ENCODE data around the gene SPTB. TPM values are rescaled to one million over a fixed set of nuclear protein-coding genes. Genes with fewer than 3 reads are reported as not detected.

SPTB gene
- total and polyA plus RNA-seq, 10 of the 15 experiments (the other 5 are each of a cell fraction or from before 2014, with no cell fraction given): under 0.01 to 0.04 (median 0.02) TPM; not detected in 4

DNA sequence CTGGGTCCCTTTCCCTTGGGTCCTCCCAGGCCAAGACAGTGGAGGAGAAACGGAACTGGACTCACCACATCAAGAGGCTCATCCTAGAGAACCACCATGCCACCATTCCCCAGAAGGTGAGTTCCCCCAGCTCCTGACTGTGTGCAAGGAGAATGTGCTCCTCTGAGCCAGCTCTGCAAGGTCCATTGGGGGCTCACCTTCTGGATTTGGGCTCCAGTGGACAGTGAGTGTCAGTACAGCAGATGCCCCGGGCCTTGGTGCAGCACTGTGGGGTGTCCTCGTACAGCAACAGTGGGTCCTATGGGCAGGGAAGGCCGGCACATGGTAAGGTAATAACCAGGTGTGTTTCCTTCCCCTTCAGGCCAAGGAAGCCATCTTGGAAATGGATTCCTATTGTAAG is 147.6 kb downstream of the SPTB start:
- no peak overlapping the region for H3K27ac ChIP-seq (ENCODE audit: control insufficient read depth, insufficient read depth)
- TF ChIP-seq, protein P1, sequence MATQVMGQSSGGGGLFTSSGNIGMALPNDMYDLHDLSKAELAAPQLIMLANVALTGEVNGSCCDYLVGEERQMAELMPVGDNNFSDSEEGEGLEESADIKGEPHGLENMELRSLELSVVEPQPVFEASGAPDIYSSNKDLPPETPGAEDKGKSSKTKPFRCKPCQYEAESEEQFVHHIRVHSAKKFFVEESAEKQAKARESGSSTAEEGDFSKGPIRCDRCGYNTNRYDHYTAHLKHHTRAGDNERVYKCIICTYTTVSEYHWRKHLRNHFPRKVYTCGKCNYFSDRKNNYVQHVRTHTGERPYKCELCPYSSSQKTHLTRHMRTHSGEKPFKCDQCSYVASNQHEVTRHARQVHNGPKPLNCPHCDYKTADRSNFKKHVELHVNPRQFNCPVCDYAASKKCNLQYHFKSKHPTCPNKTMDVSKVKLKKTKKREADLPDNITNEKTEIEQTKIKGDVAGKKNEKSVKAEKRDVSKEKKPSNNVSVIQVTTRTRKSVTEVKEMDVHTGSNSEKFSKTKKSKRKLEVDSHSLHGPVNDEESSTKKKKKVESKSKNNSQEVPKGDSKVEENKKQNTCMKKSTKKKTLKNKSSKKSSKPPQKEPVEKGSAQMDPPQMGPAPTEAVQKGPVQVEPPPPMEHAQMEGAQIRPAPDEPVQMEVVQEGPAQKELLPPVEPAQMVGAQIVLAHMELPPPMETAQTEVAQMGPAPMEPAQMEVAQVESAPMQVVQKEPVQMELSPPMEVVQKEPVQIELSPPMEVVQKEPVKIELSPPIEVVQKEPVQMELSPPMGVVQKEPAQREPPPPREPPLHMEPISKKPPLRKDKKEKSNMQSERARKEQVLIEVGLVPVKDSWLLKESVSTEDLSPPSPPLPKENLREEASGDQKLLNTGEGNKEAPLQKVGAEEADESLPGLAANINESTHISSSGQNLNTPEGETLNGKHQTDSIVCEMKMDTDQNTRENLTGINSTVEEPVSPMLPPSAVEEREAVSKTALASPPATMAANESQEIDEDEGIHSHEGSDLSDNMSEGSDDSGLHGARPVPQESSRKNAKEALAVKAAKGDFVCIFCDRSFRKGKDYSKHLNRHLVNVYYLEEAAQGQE (IDR thresholded peaks at IDR 0.05; ENCODE audit: low read depth, low read length): no peak
- TF ChIP-seq, protein P2, sequence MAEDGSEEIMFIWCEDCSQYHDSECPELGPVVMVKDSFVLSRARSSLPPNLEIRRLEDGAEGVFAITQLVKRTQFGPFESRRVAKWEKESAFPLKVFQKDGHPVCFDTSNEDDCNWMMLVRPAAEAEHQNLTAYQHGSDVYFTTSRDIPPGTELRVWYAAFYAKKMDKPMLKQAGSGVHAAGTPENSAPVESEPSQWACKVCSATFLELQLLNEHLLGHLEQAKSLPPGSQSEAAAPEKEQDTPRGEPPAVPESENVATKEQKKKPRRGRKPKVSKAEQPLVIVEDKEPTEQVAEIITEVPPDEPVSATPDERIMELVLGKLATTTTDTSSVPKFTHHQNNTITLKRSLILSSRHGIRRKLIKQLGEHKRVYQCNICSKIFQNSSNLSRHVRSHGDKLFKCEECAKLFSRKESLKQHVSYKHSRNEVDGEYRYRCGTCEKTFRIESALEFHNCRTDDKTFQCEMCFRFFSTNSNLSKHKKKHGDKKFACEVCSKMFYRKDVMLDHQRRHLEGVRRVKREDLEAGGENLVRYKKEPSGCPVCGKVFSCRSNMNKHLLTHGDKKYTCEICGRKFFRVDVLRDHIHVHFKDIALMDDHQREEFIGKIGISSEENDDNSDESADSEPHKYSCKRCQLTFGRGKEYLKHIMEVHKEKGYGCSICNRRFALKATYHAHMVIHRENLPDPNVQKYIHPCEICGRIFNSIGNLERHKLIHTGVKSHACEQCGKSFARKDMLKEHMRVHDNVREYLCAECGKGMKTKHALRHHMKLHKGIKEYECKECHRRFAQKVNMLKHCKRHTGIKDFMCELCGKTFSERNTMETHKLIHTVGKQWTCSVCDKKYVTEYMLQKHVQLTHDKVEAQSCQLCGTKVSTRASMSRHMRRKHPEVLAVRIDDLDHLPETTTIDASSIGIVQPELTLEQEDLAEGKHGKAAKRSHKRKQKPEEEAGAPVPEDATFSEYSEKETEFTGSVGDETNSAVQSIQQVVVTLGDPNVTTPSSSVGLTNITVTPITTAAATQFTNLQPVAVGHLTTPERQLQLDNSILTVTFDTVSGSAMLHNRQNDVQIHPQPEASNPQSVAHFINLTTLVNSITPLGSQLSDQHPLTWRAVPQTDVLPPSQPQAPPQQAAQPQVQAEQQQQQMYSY (CRISPR knock-in tag; IDR thresholded peaks at IDR 0.05): no peak
- TF ChIP-seq SMAD1 (IDR thresholded peaks at IDR 0.05; ENCODE audit: low read depth, partially characterized antibody): no peak
- TF ChIP-seq, protein P3, sequence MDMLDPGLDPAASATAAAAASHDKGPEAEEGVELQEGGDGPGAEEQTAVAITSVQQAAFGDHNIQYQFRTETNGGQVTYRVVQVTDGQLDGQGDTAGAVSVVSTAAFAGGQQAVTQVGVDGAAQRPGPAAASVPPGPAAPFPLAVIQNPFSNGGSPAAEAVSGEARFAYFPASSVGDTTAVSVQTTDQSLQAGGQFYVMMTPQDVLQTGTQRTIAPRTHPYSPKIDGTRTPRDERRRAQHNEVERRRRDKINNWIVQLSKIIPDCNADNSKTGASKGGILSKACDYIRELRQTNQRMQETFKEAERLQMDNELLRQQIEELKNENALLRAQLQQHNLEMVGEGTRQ (IDR thresholded peaks at IDR 0.05; ENCODE audit: borderline replicate concordance, low read depth, low read length): no peak
- no peak for TF ChIP-seq YBX1 (IDR thresholded peaks at IDR 0.05)
- TF ChIP-seq SMC3 (IDR thresholded peaks at IDR 0.05; ENCODE audit: borderline replicate concordance, low read length): no peak
- TF ChIP-seq, protein P4, sequence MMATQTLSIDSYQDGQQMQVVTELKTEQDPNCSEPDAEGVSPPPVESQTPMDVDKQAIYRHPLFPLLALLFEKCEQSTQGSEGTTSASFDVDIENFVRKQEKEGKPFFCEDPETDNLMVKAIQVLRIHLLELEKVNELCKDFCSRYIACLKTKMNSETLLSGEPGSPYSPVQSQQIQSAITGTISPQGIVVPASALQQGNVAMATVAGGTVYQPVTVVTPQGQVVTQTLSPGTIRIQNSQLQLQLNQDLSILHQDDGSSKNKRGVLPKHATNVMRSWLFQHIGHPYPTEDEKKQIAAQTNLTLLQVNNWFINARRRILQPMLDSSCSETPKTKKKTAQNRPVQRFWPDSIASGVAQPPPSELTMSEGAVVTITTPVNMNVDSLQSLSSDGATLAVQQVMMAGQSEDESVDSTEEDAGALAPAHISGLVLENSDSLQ (IDR thresholded peaks at IDR 0.05): no peak
- no peak for TF ChIP-seq IKZF2 (IDR thresholded peaks at IDR 0.05)
- TF ChIP-seq CHD1 (IDR thresholded peaks at IDR 0.05; ENCODE audit: low read depth, low read length): no peak
- TF ChIP-seq POU2F2 (IDR thresholded peaks at IDR 0.05; ENCODE audit: borderline replicate concordance, low read depth, low read length): no peak
- TF ChIP-seq, protein P5, sequence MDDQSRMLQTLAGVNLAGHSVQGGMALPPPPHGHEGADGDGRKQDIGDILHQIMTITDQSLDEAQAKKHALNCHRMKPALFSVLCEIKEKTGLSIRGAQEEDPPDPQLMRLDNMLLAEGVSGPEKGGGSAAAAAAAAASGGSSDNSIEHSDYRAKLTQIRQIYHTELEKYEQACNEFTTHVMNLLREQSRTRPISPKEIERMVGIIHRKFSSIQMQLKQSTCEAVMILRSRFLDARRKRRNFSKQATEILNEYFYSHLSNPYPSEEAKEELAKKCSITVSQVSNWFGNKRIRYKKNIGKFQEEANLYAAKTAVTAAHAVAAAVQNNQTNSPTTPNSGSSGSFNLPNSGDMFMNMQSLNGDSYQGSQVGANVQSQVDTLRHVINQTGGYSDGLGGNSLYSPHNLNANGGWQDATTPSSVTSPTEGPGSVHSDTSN (IDR thresholded peaks at IDR 0.05; ENCODE audit: insufficient replicate concordance, low read depth, low read length): no peak
- TF ChIP-seq SIN3A (IDR thresholded peaks at IDR 0.05; ENCODE audit: low read depth, low read length): no peak
- TF ChIP-seq POLR2AphosphoS5 (IDR thresholded peaks at IDR 0.05; ENCODE audit: low read length): no peak
- no peaks in the 10 kb centered on the region; a peak in 1 of 4 replicates for H3K27me3 ChIP-seq (replicated peaks in 1 of 2; ENCODE audit: control insufficient read depth in 2 of 2, insufficient read depth in 2 of 2, low read length in 1 of 2)
- RAD21 ChIA-PET (ENCODE audit: unreplicated experiment): no interaction called here
- no peaks in the 10 kb centered on the region for H4K20me1 ChIP-seq (ENCODE audit: control insufficient read depth, insufficient read depth)
- CTCF ChIA-PET: no interaction called here
- ATAC-seq (no peak), DNase-seq (ENCODE audit: low read depth, low spot score) (no peak), FAIRE-seq (no peak)
- 0% methylated on average over 4 of the region's 4 CpGs for WGBS (ENCODE audit: insufficient coverage, insufficient replicate concordance, low lambda C conversion rate, missing lambda C conversion rate)
- in situ Hi-C loops (cut with MboI) (no loop called here), intact Hi-C loops (cut with micrococcal nuclease; ENCODE audit: unreplicated experiment) (no loop called here)
- SMC1A ChIA-PET (ENCODE audit: uncharacterized antibody, unreplicated experiment): no interaction called here
- no peak overlapping the region for H3K9ac ChIP-seq (ENCODE audit: control insufficient read depth, insufficient read depth, low read length)
- no peak overlapping the region for H3K4me2 ChIP-seq (ENCODE audit: control insufficient read depth, insufficient read depth)
- H3K36me3 ChIP-seq (ENCODE audit: control insufficient read depth in 2 of 2, insufficient read depth in 2 of 2, low read length in 1 of 2): no peaks in the 10 kb centered on the region
- no peaks in the 10 kb centered on the region for H3K4me1 ChIP-seq (ENCODE audit: control insufficient read depth, insufficient read depth, low read length)
- POLR2A ChIA-PET: interaction anchor here (0.6 kb wide), 1 partner anchor 230 kb away, joined by 5 read pairs; no protein-coding TSS in a partner anchor
- no peak overlapping the region for H2AFZ ChIP-seq (ENCODE audit: control insufficient read depth, low read depth, low read length)
- H3K4me3 ChIP-seq: no peak overlapping the region
- H3K9me3 ChIP-seq (replicated peaks; ENCODE audit: control insufficient read depth, insufficient read depth, low read length): no peaks in the 10 kb centered on the region
- BruUV-seq (replicated peaks): no TSS peak
- no peaks in the 10 kb centered on the region for H3K79me2 ChIP-seq (ENCODE audit: control insufficient read depth, insufficient read depth, low read length)
